H9 (cell line): Measurements from ENCODE around the gene SULT1A1. TPM values are rescaled to one million over a fixed set of nuclear protein-coding genes. Genes with fewer than 3 reads are reported as not detected.

Source experiments
- DNase-seq: peaks from one replicate; pipeline ENCODE4 v3.0.0-alpha.2; 2017
- H2AFZ ChIP-seq: one replicate; pipeline ENCODE4 v1.6.1; 2013; ENCODE audit warnings: mild to moderate bottlenecking, low read length, control low read depth, moderate library complexity
- H2AK5ac ChIP-seq: 2 replicates; pipeline ENCODE4 v1.6.1; 2013; ENCODE audit warnings: low read length, control low read depth, mixed read lengths; ENCODE audit not compliant: insufficient read length
- H2BK120ac ChIP-seq: one replicate; pipeline ENCODE4 v1.6.1; 2013; ENCODE audit warnings: low read depth, mild to moderate bottlenecking, low read length, control low read depth, inconsistent platforms; ENCODE audit not compliant: poor library complexity, severe bottlenecking
- H2BK12ac ChIP-seq: 2 replicates; pipeline ENCODE4 v1.6.1; 2013; ENCODE audit warnings: low read length, control low read depth, mixed read lengths, low read depth; ENCODE audit not compliant: insufficient read length
- H2BK15ac ChIP-seq: 2 replicates; pipeline ENCODE4 v1.6.1; 2013; ENCODE audit warnings: low read depth, low read length, control low read depth
- H2BK20ac ChIP-seq: one replicate; pipeline ENCODE4 v1.6.1; 2013; ENCODE audit warnings: low read depth, mild to moderate bottlenecking, low read length, control low read depth, inconsistent platforms; ENCODE audit not compliant: poor library complexity, severe bottlenecking
- H2BK5ac ChIP-seq: 2 replicates; pipeline ENCODE4 v1.6.1; 2013; ENCODE audit warnings: low read length, control low read depth, mixed read lengths; ENCODE audit not compliant: insufficient read length
- H3K14ac ChIP-seq: 2 replicates; pipeline ENCODE4 v1.6.1; 2013; ENCODE audit warnings: low read length, control low read depth; ENCODE audit not compliant: insufficient read depth
- H3K18ac ChIP-seq: 2 replicates; pipeline ENCODE4 v1.6.1; 2013; ENCODE audit warnings: low read depth, mild to moderate bottlenecking, mixed read lengths, low read length, control low read depth; ENCODE audit not compliant: insufficient read length
- H3K23ac ChIP-seq: 2 replicates; pipeline ENCODE4 v1.6.1; 2013; ENCODE audit warnings: low read length, control low read depth, mixed read lengths, low read depth; ENCODE audit not compliant: insufficient read length
- H3K23me2 ChIP-seq: 2 replicates; pipeline ENCODE4 v1.6.1; 2013; ENCODE audit warnings: low read depth, mild to moderate bottlenecking, mixed read lengths, low read length, control low read depth; ENCODE audit not compliant: insufficient read length, poor library complexity, severe bottlenecking
- H3K27ac ChIP-seq: 2 replicates; pipeline ENCODE4 v1.5.1; 2013; ENCODE audit warnings: low read length, control low read depth, mixed read lengths, low read depth; ENCODE audit not compliant: insufficient read length
- H3K27me3 ChIP-seq: 2 replicates; pipeline ENCODE4 v1.6.1; 2013; ENCODE audit warnings: low read length, control low read depth, inconsistent platforms; ENCODE audit not compliant: insufficient read depth
- H3K4ac ChIP-seq: 2 replicates; pipeline ENCODE4 v1.6.1; 2013; ENCODE audit warnings: low read depth, mild to moderate bottlenecking, control low read depth, inconsistent platforms, low read length, moderate library complexity
- H3K4me1 ChIP-seq: 2 replicates; pipeline ENCODE4 v1.6.1; 2013; ENCODE audit warnings: low read length, control low read depth, inconsistent platforms; ENCODE audit not compliant: insufficient read depth
- H3K4me2 ChIP-seq: 2 replicates; pipeline ENCODE4 v1.6.1; 2013; ENCODE audit warnings: low read length, control low read depth, mixed read lengths; ENCODE audit not compliant: insufficient read length, insufficient read depth
- H3K56ac ChIP-seq: 2 replicates; pipeline ENCODE4 v1.6.1; 2013; ENCODE audit warnings: low read depth, mild to moderate bottlenecking, mixed read lengths, low read length, control low read depth; ENCODE audit not compliant: insufficient read length
- H3K79me1 ChIP-seq: 2 replicates; pipeline ENCODE4 v1.6.1; 2013; ENCODE audit warnings: low read depth, mild to moderate bottlenecking, moderate library complexity, low read length, control low read depth, inconsistent platforms; ENCODE audit not compliant: insufficient read depth, poor library complexity, severe bottlenecking
- H3K79me2 ChIP-seq: 2 replicates; pipeline ENCODE4 v1.6.1; 2013; ENCODE audit warnings: low read length, control low read depth, inconsistent platforms; ENCODE audit not compliant: insufficient read depth
- H3K9ac ChIP-seq: 2 replicates; pipeline ENCODE4 v1.6.1; 2013; ENCODE audit warnings: low read length, control low read depth, mixed read lengths; ENCODE audit not compliant: insufficient read length; ENCODE audit errors: extremely low read depth
- H3K9me3 ChIP-seq: one replicate; pipeline ENCODE4 v1.6.1; 2013; ENCODE audit warnings: low read depth, low read length, inconsistent platforms; ENCODE audit not compliant: control insufficient read depth
- H3T11ph ChIP-seq: one replicate; pipeline ENCODE4 v1.6.1; 2013; ENCODE audit warnings: mild to moderate bottlenecking, low read length, control low read depth, inconsistent platforms
- H4K20me1 ChIP-seq: one replicate; pipeline ENCODE4 v1.6.1; 2013; ENCODE audit not compliant: control insufficient read depth, insufficient read length, insufficient read depth
- H4K5ac ChIP-seq: 2 replicates; pipeline ENCODE4 v1.6.1; 2013; ENCODE audit warnings: low read depth, mild to moderate bottlenecking, mixed read lengths, low read length, control low read depth; ENCODE audit not compliant: insufficient read length
- H4K8ac ChIP-seq: replicated peaks from 2 replicates; pipeline ENCODE4 v1.6.1; 2013; ENCODE audit warnings: low read length, control low read depth, mixed read lengths, low read depth; ENCODE audit not compliant: insufficient read length
- H4K91ac ChIP-seq: 2 replicates; pipeline ENCODE4 v1.6.1; 2013; ENCODE audit warnings: low read depth, mild to moderate bottlenecking, moderate library complexity, mixed read lengths, low read length, control low read depth; ENCODE audit not compliant: insufficient read length
- H3K27ac Mint-ChIP-seq, 3 experiments: 2 replicates in 2 of 3; 3 replicates in 1 of 3; pipeline ENCODE4 v1.8.0; 2020 to 2021; ENCODE audit warnings: mixed read lengths in 3 of 3, mild to moderate bottlenecking in 1 of 3, moderate library complexity in 1 of 3
- H3K27me3 Mint-ChIP-seq: 2 replicates; pipeline ENCODE4 v1.8.0; 2021; ENCODE audit warnings: low read depth, mild to moderate bottlenecking, moderate library complexity, mixed read lengths
- H3K36me3 Mint-ChIP-seq, 3 experiments: 2 replicates in 2 of 3; 3 replicates in 1 of 3; pipeline ENCODE4 v1.8.0; 2020 to 2021; ENCODE audit warnings: low read depth in 3 of 3, mixed read lengths in 3 of 3; ENCODE audit not compliant: insufficient read depth in 1 of 3
- H3K4me1 Mint-ChIP-seq, 2 experiments: 2 replicates each; pipeline ENCODE4 v1.8.0; 2020; ENCODE audit warnings: mixed read lengths in 2 of 2
- H3K4me3 Mint-ChIP-seq, 2 experiments: 2 replicates in 1 of 2; 3 replicates in 1 of 2; pipeline ENCODE4 v1.8.0; 2020 to 2021; ENCODE audit warnings: mild to moderate bottlenecking in 2 of 2, mixed read lengths in 2 of 2, moderate library complexity in 1 of 2
- H3K9me3 Mint-ChIP-seq, 2 experiments: 2 replicates in 1 of 2; 3 replicates in 1 of 2; pipeline ENCODE4 v1.8.0; 2020; ENCODE audit warnings: mild to moderate bottlenecking in 2 of 2, mixed read lengths in 2 of 2, moderate library complexity in 1 of 2
- CTCF ChIP-seq: fragments of 200-600 bp; sonication (generic); conservative IDR thresholded peaks from 3 replicates; pipeline ENCODE4 v1.8.0; 2021; ENCODE audit warnings: antibody characterized with exemption, mild to moderate bottlenecking
- WGBS: extraction: QIAGEN DNeasy Blood & Tissue Kit; methylation state at CpG from one replicate; pipeline ENCODE4 v1.1.7; 2013; ENCODE audit warnings: missing lambda C conversion rate, low lambda C conversion rate, mixed read lengths; ENCODE audit not compliant: insufficient read length; ENCODE audit errors: extremely low coverage; 5-methylcytosine and 5-hydroxymethylcytosine counted together
- total RNA-seq: library from RNA; stranded (reverse); gene quantifications from 2 replicates; pipeline ENCODE4 v1.2.1, GENCODE V29; 2021

The SULT1A1 gene
- total RNA-seq, 1 experiment from 2014 or later = 4.8 TPM

GRCh38 chr16:28569021-28569420 is 40.8 kb downstream of the SULT1A1 start:
- H4K5ac ChIP-seq = no peak overlapping the region
- TF ChIP-seq CTCF = no peak
- no peaks in the 10 kb centered on the region for H3K27me3 ChIP-seq
- H2BK20ac ChIP-seq = no peak overlapping the region
- H2BK15ac ChIP-seq = no peak overlapping the region
- no peaks in the 10 kb centered on the region for H3K4me1 ChIP-seq
- no CpG with 5 or more reads among the region's 5 CpGs for WGBS
- no peak overlapping the region for H4K8ac ChIP-seq
- no peaks in the 10 kb centered on the region for H3K23me2 ChIP-seq
- no peak overlapping the region for H2AK5ac ChIP-seq
- Mint-ChIP-seq H3K27ac (no peak overlapping the region), H3K4me1 (peaks cover 17 to 18% of the 10 kb centered on the region in 2 experiments), H3K36me3 (peaks cover 18 to 26% (median 19%) of the 10 kb centered on the region in 3 experiments), H3K27me3 (no peaks in the 10 kb centered on the region; the same call in 1 of the 2 replicates), H3K9me3 (peaks cover 19 to 23% of the 10 kb centered on the region in 2 experiments), H3K4me3 (no peak overlapping the region)
- no peak overlapping the region for H3K4me2 ChIP-seq
- no peak overlapping the region for H3K23ac ChIP-seq
- no peak overlapping the region for H3K9ac ChIP-seq
- no peak overlapping the region for H3T11ph ChIP-seq
- peaks cover under 1% of the 10 kb centered on the region for H3K79me1 ChIP-seq
- no peak overlapping the region for H4K91ac ChIP-seq
- peaks cover 15% of the 10 kb centered on the region for H3K9me3 ChIP-seq
- H2BK12ac ChIP-seq = no peak overlapping the region
- H3K18ac ChIP-seq = no peak overlapping the region
- no peak for DNase-seq
- H3K79me2 ChIP-seq = no peaks in the 10 kb centered on the region
- no peak overlapping the region for H2AFZ ChIP-seq
- no peak overlapping the region for H2BK5ac ChIP-seq
- H3K56ac ChIP-seq = no peak overlapping the region
- H3K14ac ChIP-seq = no peak overlapping the region
- no peak overlapping the region for H2BK120ac ChIP-seq
- no peaks in the 10 kb centered on the region for H4K20me1 ChIP-seq
- H3K4ac ChIP-seq = no peak overlapping the region
- no peak overlapping the region for H3K27ac ChIP-seq
